Measurements from ENCODE around the gene GIPC3. TPM values are rescaled to one million over a fixed set of nuclear protein-coding genes. Genes with fewer than 3 reads are reported as not detected.
"Not testable (repeated sequence)": the region's sequence is repeated elsewhere in the genome, so short reads cannot be mapped to it uniquely, and the experiment has no call there.

Gene GIPC3
- polyA plus RNA-seq, 4 donors: 0.54 to 1.1 (median 0.62) TPM; not detected in 1

GRCh38 chr19:3577723-3578344 lies 7.4 kb upstream of the GIPC3 start:
- peaks cover 0 to 17% (median 4%) of the 10 kb centered on the region in 3 donors for H3K4me1 ChIP-seq (ENCODE audit: control insufficient read depth in 3 of 3, insufficient read depth in 2 of 3, low read depth in 1 of 3, low read length in 2 of 3)
- H3K36me3 ChIP-seq (ENCODE audit: control insufficient read depth in 3 of 3, insufficient read depth in 2 of 3, low read depth in 1 of 3, low read length in 3 of 3): peaks cover 0 to 29% (median 0%) of the 10 kb centered on the region in 3 donors
- FAIRE-seq (no peak), DNase-seq (peak in 1 of 2 donors; percentile 73)
- H3K27ac ChIP-seq (ENCODE audit: low read depth in 1 of 3, low read length in 2 of 3): no peak overlapping the region
- H3K4me3 ChIP-seq (ENCODE audit: low read depth in 1 of 3, low read length in 3 of 3): no peak overlapping the region
- 31 to 68% (median 57%) methylated on average over 42 to 60 of the region's 60 CpGs for WGBS, 3 donors
- no peaks in the 10 kb centered on the region for H3K27me3 ChIP-seq (ENCODE audit: control insufficient read depth in 3 of 3, insufficient read depth in 3 of 3, low read length in 3 of 3)
- H3K9me3 ChIP-seq (ENCODE audit: control insufficient read depth in 2 of 2, insufficient read depth in 1 of 2, low read depth in 1 of 2, low read length in 1 of 2): peaks cover 0 to 4% of the 10 kb centered on the region in 2 donors

- H3K4me1 ChIP-seq (ENCODE audit: control insufficient read depth in 3 of 3, insufficient read depth in 2 of 3, low read depth in 1 of 3, low read length in 2 of 3): peaks cover 0 to 17% (median 4%) of the 10 kb centered on the region in 3 donors
Measured at GRCh38 chr19:3578390-3578789, 6.9 kb upstream of the GIPC3 start.

GRCh38 chr19:3580156-3580934 lies 4.9 kb upstream of the GIPC3 start:
- Histone ChIP-seq H3K27me3 (ENCODE audit: control insufficient read depth in 3 of 3, insufficient read depth in 3 of 3, low read length in 3 of 3) (peaks cover 0 to 16% (median 0%) of the 10 kb centered on the region in 3 donors), H3K36me3 (ENCODE audit: control insufficient read depth in 3 of 3, insufficient read depth in 2 of 3, low read depth in 1 of 3, low read length in 3 of 3) (peaks cover 0 to 18% (median 0%) of the 10 kb centered on the region in 3 donors), H3K9me3 (ENCODE audit: control insufficient read depth in 2 of 2, insufficient read depth in 1 of 2, low read depth in 1 of 2, low read length in 1 of 2) (no peaks in the 10 kb centered on the region), H3K4me3 (ENCODE audit: low read depth in 1 of 3, low read length in 3 of 3) (no peak overlapping the region), H3K4me1 (ENCODE audit: control insufficient read depth in 3 of 3, insufficient read depth in 2 of 3, low read depth in 1 of 3, low read length in 2 of 3) (peaks cover 0 to 10% (median 4%) of the 10 kb centered on the region in 3 donors), H3K27ac (ENCODE audit: low read depth in 1 of 3, low read length in 2 of 3) (peak overlapping the region in 1 of 3 donors; percentile 76)
- FAIRE-seq: no peak
- 55 to 57% (median 57%) methylated on average over 11 of the region's 11 CpGs for WGBS, 3 donors
- DNase-seq: no peak

More at GRCh38 chr19:3578390-3578789, 6.9 kb upstream of the GIPC3 start:
- Histone ChIP-seq H3K9me3 (ENCODE audit: control insufficient read depth in 2 of 2, insufficient read depth in 1 of 2, low read depth in 1 of 2, low read length in 1 of 2) (peaks cover 0 to 4% of the 10 kb centered on the region in 2 donors), H3K27me3 (ENCODE audit: control insufficient read depth in 3 of 3, insufficient read depth in 3 of 3, low read length in 3 of 3) (peaks cover 0 to 4% (median 0%) of the 10 kb centered on the region in 3 donors), H3K27ac (ENCODE audit: low read depth in 1 of 3, low read length in 2 of 3) (no peak overlapping the region), H3K4me3 (ENCODE audit: low read depth in 1 of 3, low read length in 3 of 3) (no peak overlapping the region), H3K36me3 (ENCODE audit: control insufficient read depth in 3 of 3, insufficient read depth in 2 of 3, low read depth in 1 of 3, low read length in 3 of 3) (peaks cover 0 to 29% (median 0%) of the 10 kb centered on the region in 3 donors)
- no peak for DNase-seq
- no peak for FAIRE-seq
- WGBS, 3 donors: 39 to 69% (median 48%) methylated on average over 15 to 17 of the region's 17 CpGs

GRCh38 chr19:3581792-3582191 lies 3.5 kb upstream of the GIPC3 start:
- not testable (repeated sequence) for DNase-seq; H3K9me3 ChIP-seq (ENCODE audit: control insufficient read depth in 2 of 2, insufficient read depth in 1 of 2, low read depth in 1 of 2, low read length in 1 of 2); H3K4me3 ChIP-seq (ENCODE audit: low read depth in 1 of 3, low read length in 3 of 3); FAIRE-seq; H3K4me1 ChIP-seq (ENCODE audit: control insufficient read depth in 3 of 3, insufficient read depth in 2 of 3, low read depth in 1 of 3, low read length in 2 of 3); H3K36me3 ChIP-seq (ENCODE audit: control insufficient read depth in 3 of 3, insufficient read depth in 2 of 3, low read depth in 1 of 3, low read length in 3 of 3); H3K27ac ChIP-seq (ENCODE audit: low read depth in 1 of 3, low read length in 2 of 3)
- peaks cover 0 to 29% (median 0%) of the 10 kb centered on the region in 3 donors for H3K27me3 ChIP-seq (ENCODE audit: control insufficient read depth in 3 of 3, insufficient read depth in 3 of 3, low read length in 3 of 3)
- 72 to 83% (median 82%) methylated on average over 4 of the region's 4 CpGs for WGBS, 3 donors

- not testable (repeated sequence) for H3K4me1 ChIP-seq (ENCODE audit: control insufficient read depth in 3 of 3, insufficient read depth in 2 of 3, low read depth in 1 of 3, low read length in 2 of 3); H3K27ac ChIP-seq (ENCODE audit: low read depth in 1 of 3, low read length in 2 of 3); FAIRE-seq; H3K4me3 ChIP-seq (ENCODE audit: low read depth in 1 of 3, low read length in 3 of 3); H3K9me3 ChIP-seq (ENCODE audit: control insufficient read depth in 2 of 2, insufficient read depth in 1 of 2, low read depth in 1 of 2, low read length in 1 of 2); DNase-seq; H3K36me3 ChIP-seq (ENCODE audit: control insufficient read depth in 3 of 3, insufficient read depth in 2 of 3, low read depth in 1 of 3, low read length in 3 of 3)
- peaks cover 0 to 32% (median 0%) of the 10 kb centered on the region in 3 donors for H3K27me3 ChIP-seq (ENCODE audit: control insufficient read depth in 3 of 3, insufficient read depth in 3 of 3, low read length in 3 of 3)
- 68 to 84% (median 80%) methylated on average over 15 of the region's 15 CpGs for WGBS, 3 donors
Measured at GRCh38 chr19:3584036-3584802, 1.1 kb upstream of the GIPC3 start.

- H3K36me3 ChIP-seq (ENCODE audit: control insufficient read depth in 3 of 3, insufficient read depth in 2 of 3, low read depth in 1 of 3, low read length in 3 of 3): no peaks in the 10 kb centered on the region
- 28 to 40% (median 31%) methylated on average over 16 of the region's 16 CpGs for WGBS, 3 donors
- no peak overlapping the region for H3K27ac ChIP-seq (ENCODE audit: low read depth in 1 of 3, low read length in 2 of 3)
- peaks cover 0 to 32% (median 0%) of the 10 kb centered on the region in 3 donors for H3K27me3 ChIP-seq (ENCODE audit: control insufficient read depth in 3 of 3, insufficient read depth in 3 of 3, low read length in 3 of 3)
- DNase-seq: no peak
- no peak for FAIRE-seq
- H3K9me3 ChIP-seq (ENCODE audit: control insufficient read depth in 2 of 2, insufficient read depth in 1 of 2, low read depth in 1 of 2, low read length in 1 of 2): peaks cover 0 to 5% of the 10 kb centered on the region in 2 donors
- peaks cover 0 to 3% (median 0%) of the 10 kb centered on the region in 3 donors for H3K4me1 ChIP-seq (ENCODE audit: control insufficient read depth in 3 of 3, insufficient read depth in 2 of 3, low read depth in 1 of 3, low read length in 2 of 3)
- peak overlapping the region in 2 of 3 donors; percentile 8 to 20 for H3K4me3 ChIP-seq (ENCODE audit: low read depth in 1 of 3, low read length in 3 of 3)
Measured at GRCh38 chr19:3586127-3586626, 899 bp downstream of the GIPC3 start.

GRCh38 chr19:3586707-3587346 lies 1.5 kb downstream of the GIPC3 start:
- FAIRE-seq (no peak), DNase-seq (no peak)
- 65 to 70% (median 68%) methylated on average over 31 of the region's 31 CpGs for WGBS, 3 donors

More at GRCh38 chr19:3586707-3587346, 1.5 kb downstream of the GIPC3 start:
- H3K36me3 ChIP-seq (ENCODE audit: control insufficient read depth in 3 of 3, insufficient read depth in 2 of 3, low read depth in 1 of 3, low read length in 3 of 3): no peaks in the 10 kb centered on the region
- no peak overlapping the region for H3K4me3 ChIP-seq (ENCODE audit: low read depth in 1 of 3, low read length in 3 of 3)
- H3K9me3 ChIP-seq (ENCODE audit: control insufficient read depth in 2 of 2, insufficient read depth in 1 of 2, low read depth in 1 of 2, low read length in 1 of 2): peaks cover 0 to 11% of the 10 kb centered on the region in 2 donors
- no peak overlapping the region for H3K27ac ChIP-seq (ENCODE audit: low read depth in 1 of 3, low read length in 2 of 3)
- H3K4me1 ChIP-seq (ENCODE audit: control insufficient read depth in 3 of 3, insufficient read depth in 2 of 3, low read depth in 1 of 3, low read length in 2 of 3): peaks cover 0 to 3% (median 0%) of the 10 kb centered on the region in 3 donors
- H3K27me3 ChIP-seq (ENCODE audit: control insufficient read depth in 3 of 3, insufficient read depth in 3 of 3, low read length in 3 of 3): peaks cover 0 to 32% (median 0%) of the 10 kb centered on the region in 3 donors

All from small intestine (tissue), 7 donors.